DMS114 treated with DMSO at 0.1 percent for 48 hours (cell line): Measurements from ENCODE around the gene SLCO4A1.

Experiments
- DNase-seq: peaks from one replicate; lab custom pipeline; 2025; ENCODE audit not compliant: unreplicated experiment; lab: John Stamatoyannopoulos, UW

The SLCO4A1 gene

DNA sequence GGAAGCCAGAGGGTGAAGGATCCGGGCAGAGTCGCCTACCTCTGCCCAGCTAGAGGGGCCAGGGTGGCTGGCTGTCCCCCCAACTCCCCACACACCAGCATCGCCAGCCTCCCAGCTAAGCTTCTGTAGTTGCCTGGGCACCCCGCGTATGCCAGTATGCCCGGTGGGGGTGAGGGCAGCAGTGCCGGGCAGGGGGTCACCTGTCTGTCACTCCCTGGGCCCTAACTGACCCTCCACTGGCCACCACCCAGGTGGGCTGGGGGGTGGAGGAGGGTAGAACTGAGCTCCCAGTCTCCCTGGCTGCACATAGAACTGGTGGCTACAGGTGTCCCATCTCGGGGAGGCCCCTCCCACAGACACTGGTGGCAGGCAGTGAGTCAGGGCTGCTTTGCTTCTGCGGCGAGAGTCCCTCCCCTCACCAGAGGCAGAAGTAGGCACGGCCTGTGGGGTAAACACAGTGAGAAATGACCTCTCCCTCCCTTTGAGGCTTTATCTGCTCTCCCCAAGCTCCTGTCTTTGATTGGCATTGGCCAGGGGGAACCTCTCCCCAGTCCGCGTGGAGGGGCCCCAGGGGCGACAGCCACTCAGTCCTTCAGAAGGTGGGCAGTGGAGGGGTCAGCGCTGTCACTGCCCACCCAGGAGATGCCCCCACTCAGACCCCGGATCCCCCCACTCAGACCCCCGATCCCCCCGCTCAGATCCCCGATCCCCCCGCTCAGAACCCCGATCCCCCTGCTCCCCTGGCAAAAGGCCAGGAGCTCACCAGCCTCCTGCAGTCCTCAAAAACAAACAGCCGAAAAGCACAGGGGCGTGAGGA is 68.8 kb downstream of the SLCO4A1 start:
- DNase-seq: no peak

- DNase-seq: no peak
These were observed 69.4 kb downstream of the SLCO4A1 start for GRCh38 chr20:62711703-62712101.

- no peak for DNase-seq
These were observed 70.3 kb downstream of the SLCO4A1 start for GRCh38 chr20:62712606-62713005.

DNA sequence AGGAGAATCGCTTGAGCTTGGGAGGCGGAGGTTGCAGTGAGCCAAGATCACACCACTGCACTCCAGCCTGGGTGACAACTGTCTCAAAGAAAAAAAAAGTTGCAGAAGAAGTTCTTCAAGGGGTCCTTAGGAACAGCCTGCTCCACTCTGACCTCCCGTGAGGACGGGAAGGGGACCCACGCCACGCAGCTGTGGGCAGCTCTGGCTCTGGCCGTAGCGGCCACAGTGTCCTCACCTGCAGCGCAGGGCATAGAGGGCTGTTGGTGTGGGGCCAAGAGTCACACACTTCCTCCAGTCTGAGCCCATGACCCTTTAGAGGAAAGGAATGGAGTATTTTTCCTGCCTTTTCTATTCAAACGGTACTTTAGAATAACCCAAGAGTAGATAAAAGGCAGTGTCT is 71.7 kb downstream of the SLCO4A1 start:
- DNase-seq: no peak

GRCh38 chr20:62714799-62715198 is 72.5 kb downstream of the SLCO4A1 start:
- DNase-seq: no peak

DNA sequence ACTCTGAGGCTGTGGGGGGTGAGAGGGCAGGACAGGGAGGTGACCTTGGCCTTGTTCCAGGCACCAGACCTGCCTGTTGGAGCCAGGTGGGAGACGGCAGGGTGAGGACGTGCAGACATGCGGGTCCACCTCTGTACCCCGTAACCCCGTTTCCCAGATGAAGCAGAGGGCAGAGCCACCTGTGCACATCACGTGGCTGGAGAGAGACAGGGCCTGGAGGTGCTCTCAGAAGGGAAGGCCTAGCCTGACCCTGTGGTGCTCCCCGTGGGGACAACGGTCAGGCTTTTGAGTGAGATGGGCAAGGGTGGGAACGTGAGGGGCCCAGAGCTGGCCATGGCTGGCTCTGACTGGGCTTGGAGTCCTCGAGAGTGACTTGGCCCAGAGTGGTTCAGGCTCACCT is 72.9 kb downstream of the SLCO4A1 start:
- no peak for DNase-seq

- DNase-seq: no peak
These were observed 74.1 kb downstream of the SLCO4A1 start for GRCh38 chr20:62716198-62716940.

GRCh38 chr20:62716941-62717310 is 74.6 kb downstream of the SLCO4A1 start:
- no peak for DNase-seq

DNA sequence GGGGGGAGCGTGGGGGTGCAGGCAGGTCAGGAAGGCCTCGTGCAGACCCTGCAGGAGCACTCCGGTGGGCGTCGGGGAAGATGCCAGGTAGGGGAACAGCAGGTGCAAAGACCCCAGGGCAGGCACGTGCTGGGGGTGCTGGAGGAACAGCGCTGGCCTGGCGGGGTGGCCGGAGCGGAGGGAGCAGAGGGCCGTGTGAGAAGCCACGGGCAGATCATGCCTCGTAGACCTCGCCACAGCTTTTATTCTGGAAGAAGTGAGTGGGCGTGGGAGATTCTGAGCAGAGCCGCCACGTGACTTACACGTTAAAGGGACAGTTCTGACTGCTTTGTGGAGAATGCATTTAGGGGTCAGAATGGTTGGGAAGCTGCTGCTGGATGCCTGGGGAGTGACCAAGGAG is 75.6 kb downstream of the SLCO4A1 start:
- DNase-seq: no peak

DNA sequence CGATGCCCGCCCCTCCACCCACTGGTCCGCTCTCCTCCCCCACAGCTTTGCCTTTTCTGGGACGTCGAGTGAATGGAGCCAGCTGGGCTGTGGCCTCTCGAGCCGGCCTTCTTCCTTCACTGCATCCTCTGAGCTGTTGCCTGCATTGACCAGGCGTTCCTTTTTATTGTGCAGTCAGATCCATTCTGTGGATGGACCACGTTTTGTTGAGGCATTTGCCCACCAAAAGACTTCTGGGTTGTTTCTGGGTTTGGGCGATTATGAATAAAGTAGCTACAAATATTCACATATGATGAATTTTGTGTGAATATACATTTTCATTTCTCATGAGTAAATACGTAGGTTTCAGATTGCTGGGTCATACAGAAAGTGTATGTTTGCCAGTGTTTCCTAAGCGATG is 76.2 kb downstream of the SLCO4A1 start:
- no peak for DNase-seq

GRCh38 chr20:62719250-62719935 is 77.1 kb downstream of the SLCO4A1 start:
- DNase-seq: no peak
